Kasumi-1 (cell line): Measurements from ENCODE around the gene RNF5.
"Not testable (repeated sequence)": the region's sequence is repeated elsewhere in the genome, so short reads cannot be mapped to it uniquely, and the experiment has no call there.

ENCODE experiments used
- DNase-seq, 2 experiments: peaks; one replicate each; lab custom pipeline; 2025; lab: John Stamatoyannopoulos, UW

RNF5 gene

GRCh38 chr6:32189069-32189741, 11.0 kb downstream of the RNF5 start:
- DNase-seq = no peak

- DNase-seq = no peak
Measured at GRCh38 chr6:32189742-32190053, 11.5 kb downstream of the RNF5 start.

- DNase-seq = peak; percentile 95 to 96
Measured at GRCh38 chr6:32190054-32190851, 12.0 kb downstream of the RNF5 start, which contains the start of gene PBX2. TSS of gene PBX2 (minus strand) at chr6:32190202. CDS start at chr6:32189915, 287 bp downstream.

GRCh38 chr6:32190911-32191677, 12.9 kb downstream of the RNF5 start:
- no peak for DNase-seq

GRCh38 chr6:32191696-32192607, 13.7 kb downstream of the RNF5 start:
- DNase-seq = no peak

GRCh38 chr6:32192608-32193039, 14.4 kb downstream of the RNF5 start, which contains the start of gene GPSM3:
TSS of gene GPSM3 (minus strand) at chr6:32192643. CDS start at chr6:32192513, 130 bp downstream.
- DNase-seq = peak; percentile 83 to 94

GRCh38 chr6:32193096-32193495, 14.9 kb downstream of the RNF5 start:
- DNase-seq = not testable (repeated sequence)

GRCh38 chr6:32194388-32194787, 16.2 kb downstream of the RNF5 start:
- no peak for DNase-seq

GRCh38 chr6:32194825-32195651, 16.8 kb downstream of the RNF5 start:
- peak; percentile 66 to 86 for DNase-seq

- DNase-seq = peak; percentile 99
Measured at GRCh38 chr6:32195652-32195901, 17.4 kb downstream of the RNF5 start.

- DNase-seq = peak; percentile 30 to 41
Measured at GRCh38 chr6:32195902-32196681, 17.9 kb downstream of the RNF5 start.

GRCh38 chr6:32196682-32197616, 18.7 kb downstream of the RNF5 start:
- no peak for DNase-seq

GRCh38 chr6:32198345-32198696, 20.1 kb downstream of the RNF5 start:
- DNase-seq = no peak

GRCh38 chr6:32198866-32199265, 20.7 kb downstream of the RNF5 start:
- no peak for DNase-seq

- DNase-seq = no peak
Measured at GRCh38 chr6:32200711-32201475, 22.7 kb downstream of the RNF5 start.

GRCh38 chr6:32202186-32202585, 24.0 kb downstream of the RNF5 start:
- DNase-seq = no peak

- DNase-seq = no peak
Measured at GRCh38 chr6:32203426-32204267, 25.4 kb downstream of the RNF5 start.
